H1 (cell line): ENCODE measurements around the gene C12orf42. TPM values are rescaled to one million over a fixed set of nuclear protein-coding genes. Genes with fewer than 3 reads are reported as not detected.

ENCODE experiments used
- CTCF ChIA-PET: fragments of 300-600 bp; sonication (Branson Sonifier 250); formaldehyde crosslinking; loops from one replicate; lab custom pipeline; 2021; ENCODE audit not compliant: partially characterized antibody; lab: Charles Lee
- POLR2A ChIA-PET: fragments of 300-600 bp; sonication (Branson Sonifier 250); formaldehyde crosslinking; loops from one replicate; lab custom pipeline; 2021; ENCODE audit warnings: inconsistent platforms; ENCODE audit not compliant: partially characterized antibody; lab: Charles Lee
- DNase-seq, 2 experiments: peaks; one replicate each; pipeline versions ENCODE4 v3.0.0 to v3.0.0-alpha.2; 2010 to 2022; ENCODE audit warnings: low spot score in 2 of 2, low read depth in 1 of 2, mixed read lengths in 1 of 2
- FAIRE-seq: peaks from 2 replicates; lab custom pipeline; 2011; peaks lifted over from hg19 to GRCh38; lab: Jason Lieb, UNC
- H2AFZ ChIP-seq: 2 replicates; pipeline ENCODE4 v1.8.1; 2012; ENCODE audit warnings: low read length, inconsistent platforms
- H2AK5ac ChIP-seq: 2 replicates; pipeline ENCODE4 v1.6.1; 2013; ENCODE audit warnings: low read depth, low read length
- H2BK120ac ChIP-seq: replicated peaks from 2 replicates; pipeline ENCODE3; 2013; ENCODE audit warnings: low read depth, low read length, inconsistent platforms
- H2BK12ac ChIP-seq: 2 replicates; pipeline ENCODE4 v1.6.1; 2013; ENCODE audit warnings: low read depth, low read length
- H2BK15ac ChIP-seq: 2 replicates; pipeline ENCODE4 v1.6.1; 2013; ENCODE audit warnings: low read length
- H2BK20ac ChIP-seq: 2 replicates; pipeline ENCODE4 v1.6.1; 2013; ENCODE audit warnings: low read length
- H2BK5ac ChIP-seq: 2 replicates; pipeline ENCODE4 v1.6.1; 2013; ENCODE audit warnings: low read depth, low read length
- H3K14ac ChIP-seq: 2 replicates; pipeline ENCODE4 v1.6.1; 2013; ENCODE audit warnings: inconsistent platforms; ENCODE audit not compliant: insufficient read length
- H3K18ac ChIP-seq: 2 replicates; pipeline ENCODE4 v1.6.1; 2013; ENCODE audit warnings: low read length; ENCODE audit errors: extremely low read depth
- H3K23ac ChIP-seq: 2 replicates; pipeline ENCODE4 v1.6.1; 2013; ENCODE audit warnings: inconsistent platforms; ENCODE audit not compliant: insufficient read length
- H3K23me2 ChIP-seq: 2 replicates; pipeline ENCODE4 v1.6.1; 2013; ENCODE audit warnings: low read depth, low read length
- H3K27ac ChIP-seq: 2 replicates; pipeline ENCODE4 v1.6.1; 2011; ENCODE audit warnings: low read depth, low read length, inconsistent platforms
- H3K27me3 ChIP-seq, 4 experiments: replicated peaks in 1 of 4; 1 replicate in 1 of 4; 2 replicates in 3 of 4; pipeline versions ENCODE4 v1.6.1 to v1.8.1; 2011 to 2013; ENCODE audit warnings: low read length in 3 of 4, mild to moderate bottlenecking in 3 of 4, inconsistent platforms in 2 of 4, mixed read lengths in 2 of 4, moderate library complexity in 1 of 4; ENCODE audit not compliant: control insufficient read depth in 3 of 4, insufficient read depth in 3 of 4; ENCODE audit errors: extremely low read depth in 1 of 4
- H3K36me3 ChIP-seq, 4 experiments: 2 replicates each; pipeline versions ENCODE4 v1.6.1 to v1.8.1; 2011 to 2013; ENCODE audit warnings: mild to moderate bottlenecking in 4 of 4, low read length in 3 of 4, moderate library complexity in 2 of 4, control low read depth in 1 of 4, inconsistent platforms in 1 of 4; ENCODE audit not compliant: insufficient read depth in 4 of 4, control insufficient read depth in 2 of 4
- H3K4ac ChIP-seq: replicated peaks from 2 replicates; pipeline ENCODE3; 2013; ENCODE audit warnings: low read length, low read depth, mixed read lengths, inconsistent platforms; ENCODE audit not compliant: insufficient read length
- H3K4me1 ChIP-seq, 4 experiments: replicated peaks in 1 of 4; 1 replicate in 1 of 4; 2 replicates in 3 of 4; pipeline versions ENCODE4 v1.6.1 to v1.8.1; 2011 to 2013; ENCODE audit warnings: low read length in 3 of 4, inconsistent platforms in 2 of 4, mixed read lengths in 1 of 4; ENCODE audit not compliant: insufficient read depth in 4 of 4, control insufficient read depth in 3 of 4
- H3K4me2 ChIP-seq, 2 experiments: 2 replicates each; pipeline versions ENCODE4 v1.6.1 to v1.8.1; 2011 to 2013; ENCODE audit warnings: low read depth in 2 of 2, low read length in 2 of 2, control low read depth in 1 of 2, inconsistent platforms in 1 of 2, mild to moderate bottlenecking in 1 of 2; ENCODE audit not compliant: insufficient read depth in 1 of 2
- H3K4me3 ChIP-seq, 4 experiments: fragments of 200-600, 300-600 bp in 1 of 4; sonication (generic), shearing (Covaris generic), sonication (Bioruptor Twin) in 1 of 4; 2 replicates each; pipeline versions ENCODE4 v1.5.1 to v1.8.1; 2011 to 2016; ENCODE audit warnings: low read length in 4 of 4, low read depth in 3 of 4, control low read depth in 2 of 4, inconsistent platforms in 2 of 4, mild to moderate bottlenecking in 2 of 4, mixed read lengths in 1 of 4, moderate library complexity in 1 of 4; ENCODE audit not compliant: insufficient read depth in 2 of 4; ENCODE audit errors: extremely low read depth in 1 of 4
- H3K56ac ChIP-seq: replicated peaks from 2 replicates; pipeline ENCODE3; 2013; ENCODE audit warnings: low read depth, mild to moderate bottlenecking, mixed read lengths, low read length, inconsistent platforms; ENCODE audit not compliant: insufficient read length
- H3K79me1 ChIP-seq: 2 replicates; pipeline ENCODE4 v1.6.1; 2013; ENCODE audit warnings: low read depth, low read length, control low read depth
- H3K79me2 ChIP-seq, 2 experiments: 2 replicates each; pipeline versions ENCODE4 v1.6.1 to v1.8.1; 2012 to 2013; ENCODE audit warnings: low read length in 2 of 2, mild to moderate bottlenecking in 2 of 2, inconsistent platforms in 1 of 2; ENCODE audit not compliant: insufficient read depth in 2 of 2, control insufficient read depth in 1 of 2
- H3K9ac ChIP-seq, 4 experiments: replicated peaks in 1 of 4; 1 replicate in 1 of 4; 2 replicates in 3 of 4; pipeline versions ENCODE4 v1.6.1 to v1.8.1; 2011 to 2013; ENCODE audit warnings: low read depth in 3 of 4, low read length in 3 of 4, control low read depth in 2 of 4, mild to moderate bottlenecking in 2 of 4, moderate library complexity in 2 of 4, inconsistent platforms in 1 of 4; ENCODE audit errors: extremely low read depth in 1 of 4
- H3K9me3 ChIP-seq, 2 experiments: 2 replicates each; pipeline versions ENCODE4 v1.6.1 to v1.8.1; 2012 to 2013; ENCODE audit warnings: mild to moderate bottlenecking in 2 of 2, moderate library complexity in 2 of 2, control low read depth in 1 of 2, inconsistent platforms in 1 of 2, low read depth in 1 of 2, low read length in 1 of 2, mixed read lengths in 1 of 2; ENCODE audit not compliant: insufficient read depth in 2 of 2
- H4K20me1 ChIP-seq, 2 experiments: replicated peaks in 1 of 2; 2 replicates each; pipeline versions ENCODE3 to v1.8.1; 2011 to 2013; ENCODE audit warnings: inconsistent platforms in 2 of 2, low read length in 2 of 2, mild to moderate bottlenecking in 1 of 2; ENCODE audit not compliant: insufficient read depth in 2 of 2, control insufficient read depth in 1 of 2
- H4K5ac ChIP-seq: 2 replicates; pipeline ENCODE4 v1.6.1; 2013; ENCODE audit warnings: low read length, low read depth, mixed read lengths, inconsistent platforms; ENCODE audit not compliant: insufficient read length
- H4K8ac ChIP-seq: 2 replicates; pipeline ENCODE4 v1.8.0; 2013; ENCODE audit warnings: mild to moderate bottlenecking, moderate library complexity, low read length, inconsistent platforms; ENCODE audit not compliant: insufficient read depth; ENCODE audit errors: extremely low read depth
- H4K91ac ChIP-seq: replicated peaks from 2 replicates; pipeline ENCODE3; 2013; ENCODE audit warnings: low read length, mixed read lengths, inconsistent platforms; ENCODE audit not compliant: insufficient read length
- EZH2 ChIP-seq: fragments of 200-600 bp; sonication (generic); IDR thresholded peaks from 2 replicates; pipeline ENCODE4 v1.7.1; 2012; ENCODE audit warnings: low read depth, mild to moderate bottlenecking, moderate library complexity, low read length, inconsistent platforms; ENCODE audit not compliant: severe bottlenecking
- WGBS, 2 experiments: shearing (Covaris generic) in 1 of 2; methylation state at CpG; one replicate each; pipeline versions ENCODE4 v1.1.6 to v1.1.7; 2013 to 2015; ENCODE audit warnings: low lambda C conversion rate in 2 of 2, mixed read lengths in 2 of 2, inconsistent platforms in 1 of 2, low coverage in 1 of 2, missing lambda C conversion rate in 1 of 2; ENCODE audit not compliant: insufficient replicate concordance in 2 of 2, insufficient coverage in 1 of 2, insufficient read length in 1 of 2; ENCODE audit errors: extremely low coverage in 1 of 2, missing lambda C conversion rate in 1 of 2; 5-methylcytosine and 5-hydroxymethylcytosine counted together
- polyA plus RNA-seq, 7 experiments: library from polyadenylated mRNA; depleted of rRNA in 3 of 7; stranded (reverse) in 5 of 7; unstranded in 2 of 7; fragments of >200 nt in 5 of 7; fragments of 200-250 nt in 2 of 7; gene quantifications; 1 replicate in 5 of 7; 2 replicates in 1 of 7; 4 replicates in 1 of 7; pipeline versions ENCODE4 v1.2.1 to v1.2.3, GENCODE V29; 2011 to 2013; ENCODE audit warnings: missing spikeins in 2 of 7, mixed read lengths in 2 of 7
- total RNA-seq: library from RNA; stranded (reverse); fragmentation: NEBNext Ultra II Directional; extraction: Animal tissue kit (Norgen Biotek cat#: 25700); gene quantifications from 2 replicates; pipeline ENCODE4 v1.2.1, GENCODE V29; 2021

The C12orf42 gene
- total and polyA plus RNA-seq, 2 of the 8 experiments (the other 6 are each of a cell fraction or from before 2014, with no cell fraction given), result 0.05 TPM; not detected in 1

DNA sequence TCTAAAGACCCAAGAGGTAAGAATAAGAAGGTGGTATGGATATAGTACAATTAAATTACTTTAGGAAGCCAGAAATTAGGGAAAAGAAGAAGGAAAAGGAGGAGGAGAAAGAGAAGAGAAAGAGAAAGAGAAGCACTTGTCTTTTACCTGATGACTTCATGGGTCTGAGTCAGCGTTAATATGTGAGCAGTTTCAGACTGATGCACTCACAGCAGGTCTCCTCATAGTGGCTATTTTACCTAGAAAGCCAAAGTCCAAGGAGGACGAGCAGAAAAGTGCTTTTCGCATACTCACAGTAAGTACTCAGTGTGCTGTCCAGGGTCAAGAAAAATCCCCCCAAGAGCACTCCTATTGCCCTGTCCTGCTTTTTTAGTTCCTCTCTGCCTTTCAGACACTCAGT lies 222.1 kb downstream of the C12orf42 start:
- no peaks in the 10 kb centered on the region for H3K9me3 ChIP-seq
- ChIA-PET POLR2A (no interaction called here), CTCF (no interaction called here)
- no peak overlapping the region for H3K4me3 ChIP-seq
- no peak overlapping the region for H3K18ac ChIP-seq
- H4K8ac ChIP-seq, result no peak overlapping the region
- DNase-seq, result no peak
- H3K9ac ChIP-seq, result no peak overlapping the region
- H4K91ac ChIP-seq, result no peak overlapping the region
- H2BK15ac ChIP-seq, result no peak overlapping the region
- H3K27ac ChIP-seq, result no peak overlapping the region
- no peaks in the 10 kb centered on the region for H3K36me3 ChIP-seq
- no peaks in the 10 kb centered on the region for H3K79me1 ChIP-seq
- no peaks in the 10 kb centered on the region for H3K4me1 ChIP-seq
- H2BK20ac ChIP-seq, result no peak overlapping the region
- H2BK12ac ChIP-seq, result no peak overlapping the region
- H3K27me3 ChIP-seq, result no peaks in the 10 kb centered on the region
- H4K20me1 ChIP-seq, result no peaks in the 10 kb centered on the region
- WGBS, 2 experiments, result 96% methylated on average over 3 of the region's 3 CpGs; no CpG with 5 or more reads in 1 of the 2 experiments
- no peak overlapping the region for H3K4ac ChIP-seq
- no peak for FAIRE-seq
- H2AK5ac ChIP-seq, result no peak overlapping the region
- H3K14ac ChIP-seq, result no peak overlapping the region
- no peak overlapping the region; the same call in 1 of the 2 replicates for H2AFZ ChIP-seq
- H4K5ac ChIP-seq, result no peak overlapping the region
- no peak overlapping the region for H3K56ac ChIP-seq
- H3K23me2 ChIP-seq, result no peaks in the 10 kb centered on the region; the same call in 1 of the 2 replicates
- H2BK120ac ChIP-seq, result no peak overlapping the region
- no peak overlapping the region for H3K4me2 ChIP-seq
- no peak overlapping the region for H3K23ac ChIP-seq
- no peak overlapping the region for H2BK5ac ChIP-seq
- no peaks in the 10 kb centered on the region for H3K79me2 ChIP-seq
- TF ChIP-seq EZH2, result no peak
